ENCODE data around the gene DZANK1. TPM values are rescaled to one million over a fixed set of nuclear protein-coding genes. Genes with fewer than 3 reads are reported as not detected.
"Not testable (repeated sequence)": the region's sequence is repeated elsewhere in the genome, so short reads cannot be mapped to it uniquely, and the experiment has no call there.

The DZANK1 gene
- polyA plus RNA-seq, 1 of the 3 experiments (the other 2 are of a cell fraction): 3.3 TPM

DNA sequence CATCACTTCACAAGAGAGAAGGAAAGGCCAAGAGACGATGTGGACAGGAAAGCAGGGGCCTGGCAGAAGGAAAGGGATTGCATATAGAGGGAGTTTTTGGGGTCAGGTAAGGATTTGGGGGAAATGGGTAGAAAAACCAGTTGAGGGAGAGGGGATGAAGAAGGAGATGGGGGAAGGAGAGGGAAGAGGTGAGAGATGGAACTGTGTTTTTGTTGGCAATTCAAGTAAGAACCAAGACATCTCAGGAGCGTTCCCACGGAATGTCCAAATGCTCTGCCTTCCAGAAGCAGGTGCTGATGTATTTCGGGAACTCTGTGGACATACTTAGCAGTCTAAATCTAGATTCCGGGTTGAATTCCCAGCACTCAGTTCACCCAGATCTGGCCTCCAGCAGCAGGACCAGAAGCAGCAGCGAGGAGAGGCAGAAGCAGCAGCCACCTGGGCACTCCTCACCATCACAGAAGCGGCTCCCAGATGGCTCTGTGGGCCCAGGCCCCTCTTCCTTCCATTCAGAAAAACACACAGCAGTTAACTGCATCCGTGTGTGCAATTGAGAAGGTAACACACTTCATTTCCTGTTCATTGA lies 88.8 kb downstream of the DZANK1 start:
- Histone ChIP-seq H4K20me1 (ENCODE audit: insufficient read depth) (no peaks in the 10 kb centered on the region), H3K4me3 (ENCODE audit: low read depth in 2 of 2, low read length in 1 of 2) (no peak overlapping the region), H3K9me3 (no peaks in the 10 kb centered on the region), H3K79me2 (ENCODE audit: insufficient read depth) (no peaks in the 10 kb centered on the region), H3K4me1 (ENCODE audit: control insufficient read depth in 1 of 2, insufficient read depth in 2 of 2, low read depth in 1 of 2, low read length in 1 of 2) (no peaks in the 10 kb centered on the region), H2AFZ (ENCODE audit: low read depth) (no peak overlapping the region), H3K36me3 (replicated peaks in 1 of 2; ENCODE audit: control insufficient read depth in 1 of 2, insufficient read depth in 2 of 2, low read length in 1 of 2) (no peaks in the 10 kb centered on the region), H3K27ac (ENCODE audit: low read depth in 2 of 2, low read length in 1 of 2) (no peak overlapping the region), H3K9me2 (no peaks in the 10 kb centered on the region), H3K27me3 (ENCODE audit: insufficient read depth) (no peaks in the 10 kb centered on the region; the same call in 1 of the 2 replicates), H3K4me2 (no peak overlapping the region), H3F3A (replicated peaks; ENCODE audit: insufficient read depth) (no peaks in the 10 kb centered on the region), H3K9ac (no peak overlapping the region)
- CTCF ChIA-PET: no interaction called here
- 44% methylated on average over 8 of the region's 8 CpGs for WGBS (ENCODE audit: low lambda C conversion rate)
- DNase-seq: no peak
- POLR2A ChIA-PET: no interaction called here
- TF ChIP-seq MXI1 (IDR thresholded peaks at IDR 0.05; ENCODE audit: low read depth, low read length): no peak
- TF ChIP-seq GATA2 (CRISPR knock-in tag; IDR thresholded peaks at IDR 0.05): no peak
- no peak for TF ChIP-seq RCOR1 (IDR thresholded peaks at IDR 0.05; ENCODE audit: low read length)
- TF ChIP-seq ELF1 (IDR thresholded peaks at IDR 0.05): no peak
- TF ChIP-seq, protein P1, sequence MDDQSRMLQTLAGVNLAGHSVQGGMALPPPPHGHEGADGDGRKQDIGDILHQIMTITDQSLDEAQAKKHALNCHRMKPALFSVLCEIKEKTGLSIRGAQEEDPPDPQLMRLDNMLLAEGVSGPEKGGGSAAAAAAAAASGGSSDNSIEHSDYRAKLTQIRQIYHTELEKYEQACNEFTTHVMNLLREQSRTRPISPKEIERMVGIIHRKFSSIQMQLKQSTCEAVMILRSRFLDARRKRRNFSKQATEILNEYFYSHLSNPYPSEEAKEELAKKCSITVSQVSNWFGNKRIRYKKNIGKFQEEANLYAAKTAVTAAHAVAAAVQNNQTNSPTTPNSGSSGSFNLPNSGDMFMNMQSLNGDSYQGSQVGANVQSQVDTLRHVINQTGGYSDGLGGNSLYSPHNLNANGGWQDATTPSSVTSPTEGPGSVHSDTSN (IDR thresholded peaks at IDR 0.05): no peak
- TF ChIP-seq, protein P2, sequence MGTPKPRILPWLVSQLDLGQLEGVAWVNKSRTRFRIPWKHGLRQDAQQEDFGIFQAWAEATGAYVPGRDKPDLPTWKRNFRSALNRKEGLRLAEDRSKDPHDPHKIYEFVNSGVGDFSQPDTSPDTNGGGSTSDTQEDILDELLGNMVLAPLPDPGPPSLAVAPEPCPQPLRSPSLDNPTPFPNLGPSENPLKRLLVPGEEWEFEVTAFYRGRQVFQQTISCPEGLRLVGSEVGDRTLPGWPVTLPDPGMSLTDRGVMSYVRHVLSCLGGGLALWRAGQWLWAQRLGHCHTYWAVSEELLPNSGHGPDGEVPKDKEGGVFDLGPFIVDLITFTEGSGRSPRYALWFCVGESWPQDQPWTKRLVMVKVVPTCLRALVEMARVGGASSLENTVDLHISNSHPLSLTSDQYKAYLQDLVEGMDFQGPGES (IDR thresholded peaks at IDR 0.05; ENCODE audit: low read depth, low read length): no peak
- no peak for TF ChIP-seq NFIC (IDR thresholded peaks at IDR 0.05; ENCODE audit: borderline replicate concordance)
- TF ChIP-seq JUND (IDR thresholded peaks at IDR 0.05): no peak
- TF ChIP-seq GABPA (IDR thresholded peaks at IDR 0.05; ENCODE audit: low read depth): no peak
- no peak for TF ChIP-seq FOXM1 (IDR thresholded peaks at IDR 0.05; ENCODE audit: low read depth)
- no peak for TF ChIP-seq SIN3A (IDR thresholded peaks at IDR 0.05; ENCODE audit: borderline replicate concordance, low read depth, low read length)
- TF ChIP-seq MEF2A (IDR thresholded peaks at IDR 0.05; ENCODE audit: borderline replicate concordance, low read depth): no peak

DNA sequence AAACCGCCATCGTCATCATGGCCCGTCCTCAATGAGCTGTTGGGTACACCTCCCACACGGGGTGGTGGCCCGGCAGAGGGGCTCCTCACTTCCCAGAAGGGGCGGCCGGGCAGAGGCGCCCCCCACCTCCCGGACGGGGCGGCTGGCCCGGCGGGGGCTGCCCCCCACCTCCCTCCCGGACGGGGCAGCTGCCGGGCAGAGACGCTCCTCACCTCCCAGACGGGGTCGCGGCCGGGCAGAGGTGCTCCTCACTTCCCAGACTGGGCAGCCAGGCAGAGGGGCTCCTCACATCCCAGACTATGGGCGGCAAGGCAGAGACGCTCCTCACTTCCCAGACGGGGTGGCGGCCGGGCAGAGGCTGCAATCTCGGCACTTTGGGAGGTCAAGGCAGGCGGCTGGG lies 91.3 kb downstream of the DZANK1 start:
- H3K9me3 ChIP-seq; H3K4me3 ChIP-seq (ENCODE audit: low read depth in 2 of 2, low read length in 1 of 2); DNase-seq; H2AFZ ChIP-seq (ENCODE audit: low read depth); H4K20me1 ChIP-seq (ENCODE audit: insufficient read depth); H3K79me2 ChIP-seq (ENCODE audit: insufficient read depth); POLR2A ChIA-PET; H3F3A ChIP-seq (replicated peaks; ENCODE audit: insufficient read depth); CTCF ChIA-PET; H3K36me3 ChIP-seq (replicated peaks in 1 of 2; ENCODE audit: control insufficient read depth in 1 of 2, insufficient read depth in 2 of 2, low read length in 1 of 2); H3K4me1 ChIP-seq (ENCODE audit: control insufficient read depth in 1 of 2, insufficient read depth in 2 of 2, low read depth in 1 of 2, low read length in 1 of 2); H3K9ac ChIP-seq; H3K4me2 ChIP-seq; H3K27ac ChIP-seq (ENCODE audit: low read depth in 2 of 2, low read length in 1 of 2); H3K9me2 ChIP-seq; H3K27me3 ChIP-seq (ENCODE audit: insufficient read depth): not testable (repeated sequence)
- 80% methylated on average over 14 of the region's 28 CpGs for WGBS (ENCODE audit: low lambda C conversion rate)

Data from SK-N-SH (cell line).